ENCODE results near the gene DOK7.

DOK7 gene

GRCh38 chr4:3516836-3517730 lies 54.0 kb downstream of the DOK7 start:
- Histone ChIP-seq H4K20me1 (ENCODE audit: insufficient read depth, low read length) (peaks cover 25% of the 10 kb centered on the region), H2AFZ (ENCODE audit: low read depth, low read length) (no peak overlapping the region), H3K4me2 (ENCODE audit: insufficient read depth, low read length) (no peak overlapping the region), H3K9me3 (ENCODE audit: insufficient read depth, low read length, severe bottlenecking) (no peaks in the 10 kb centered on the region), H3K27ac (ENCODE audit: low read length) (no peak overlapping the region), H3K27me3 (ENCODE audit: insufficient read depth, low read length, poor library complexity) (no peaks in the 10 kb centered on the region), H3K4me1 (ENCODE audit: insufficient read depth, low read length) (no peaks in the 10 kb centered on the region), H3K4me3 (ENCODE audit: low read depth in 1 of 2, low read length in 2 of 2) (no peak overlapping the region), H3K9ac (ENCODE audit: low read depth, low read length) (no peak overlapping the region), H3K79me2 (ENCODE audit: insufficient read depth, low read length) (no peaks in the 10 kb centered on the region), H3K36me3 (ENCODE audit: insufficient read depth, low read length) (peaks cover 96% of the 10 kb centered on the region)
- TF ChIP-seq CTCF (IDR thresholded peaks at IDR 0.05; ENCODE audit: borderline replicate concordance, extremely low read depth, low read length, poor library complexity, severe bottlenecking), result no peak
- no peak for TF ChIP-seq EZH2 (IDR thresholded peaks at IDR 0.05; ENCODE audit: borderline replicate concordance, low read depth, low read length, severe bottlenecking)
- no peak for DNase-seq
- ATAC-seq (ENCODE audit: insufficient read depth, low read depth), result no peak

- peaks cover 94% of the 10 kb centered on the region for H3K36me3 ChIP-seq (ENCODE audit: insufficient read depth, low read length)
- no peaks in the 10 kb centered on the region for H3K27me3 ChIP-seq (ENCODE audit: insufficient read depth, low read length, poor library complexity)
- no peak overlapping the region for H3K4me2 ChIP-seq (ENCODE audit: insufficient read depth, low read length)
- DNase-seq (no peak), ATAC-seq (ENCODE audit: insufficient read depth, low read depth) (no peak)
- H4K20me1 ChIP-seq (ENCODE audit: insufficient read depth, low read length), result peaks cover 29% of the 10 kb centered on the region
- no peaks in the 10 kb centered on the region for H3K4me1 ChIP-seq (ENCODE audit: insufficient read depth, low read length)
- TF ChIP-seq EZH2 (IDR thresholded peaks at IDR 0.05; ENCODE audit: borderline replicate concordance, low read depth, low read length, severe bottlenecking) (no peak), CTCF (IDR thresholded peaks at IDR 0.05; ENCODE audit: borderline replicate concordance, extremely low read depth, low read length, poor library complexity, severe bottlenecking) (no peak)
- H2AFZ ChIP-seq (ENCODE audit: low read depth, low read length), result no peak overlapping the region
- no peak overlapping the region for H3K27ac ChIP-seq (ENCODE audit: low read length)
- peaks cover 2% of the 10 kb centered on the region; the same call in 1 of the 2 replicates for H3K79me2 ChIP-seq (ENCODE audit: insufficient read depth, low read length)
- H3K9me3 ChIP-seq (ENCODE audit: insufficient read depth, low read length, severe bottlenecking), result no peaks in the 10 kb centered on the region
- no peak overlapping the region for H3K9ac ChIP-seq (ENCODE audit: low read depth, low read length)
- no peak overlapping the region for H3K4me3 ChIP-seq (ENCODE audit: low read depth in 1 of 2, low read length in 2 of 2)
Measured at GRCh38 chr4:3517731-3518510, 54.8 kb downstream of the DOK7 start.

GRCh38 chr4:3518511-3518880 lies 55.4 kb downstream of the DOK7 start:
- no peaks in the 10 kb centered on the region for H3K9me3 ChIP-seq (ENCODE audit: insufficient read depth, low read length, severe bottlenecking)
- TF ChIP-seq EZH2 (IDR thresholded peaks at IDR 0.05; ENCODE audit: borderline replicate concordance, low read depth, low read length, severe bottlenecking) (no peak), CTCF (IDR thresholded peaks at IDR 0.05; ENCODE audit: borderline replicate concordance, extremely low read depth, low read length, poor library complexity, severe bottlenecking) (no peak)
- no peak overlapping the region for H3K4me3 ChIP-seq (ENCODE audit: low read depth in 1 of 2, low read length in 2 of 2)
- peaks cover 4% of the 10 kb centered on the region; the same call in 1 of the 2 replicates for H3K79me2 ChIP-seq (ENCODE audit: insufficient read depth, low read length)
- no peak overlapping the region for H3K9ac ChIP-seq (ENCODE audit: low read depth, low read length)
- no peaks in the 10 kb centered on the region for H3K27me3 ChIP-seq (ENCODE audit: insufficient read depth, low read length, poor library complexity)
- H2AFZ ChIP-seq (ENCODE audit: low read depth, low read length), result no peak overlapping the region
- peaks cover 95% of the 10 kb centered on the region for H3K36me3 ChIP-seq (ENCODE audit: insufficient read depth, low read length)
- peaks cover 34% of the 10 kb centered on the region for H4K20me1 ChIP-seq (ENCODE audit: insufficient read depth, low read length)
- H3K27ac ChIP-seq (ENCODE audit: low read length), result no peak overlapping the region
- ATAC-seq (ENCODE audit: insufficient read depth, low read depth) (no peak), DNase-seq (no peak)
- H3K4me2 ChIP-seq (ENCODE audit: insufficient read depth, low read length), result no peak overlapping the region
- no peaks in the 10 kb centered on the region for H3K4me1 ChIP-seq (ENCODE audit: insufficient read depth, low read length)
